ENCODE data around the gene GMDS.

Gene GMDS

DNA sequence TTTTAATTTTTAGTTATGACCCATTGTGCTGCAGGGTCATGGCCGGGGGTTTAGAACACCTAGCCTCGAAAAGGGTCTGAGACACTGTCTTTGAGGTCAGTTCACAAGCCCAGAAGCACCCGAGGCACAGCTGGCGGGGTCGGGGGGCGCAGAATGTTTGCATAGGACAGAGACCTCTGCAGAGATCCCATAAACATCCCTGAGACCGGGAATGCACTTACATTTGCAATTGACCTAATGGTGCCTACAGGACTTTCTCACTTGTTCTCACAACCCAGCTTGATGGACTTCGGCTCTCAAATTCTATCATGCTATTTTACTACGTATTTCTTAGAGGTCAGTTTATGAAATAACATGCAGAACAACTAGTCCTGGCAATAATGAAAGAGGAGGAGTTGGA, 669.2 kb downstream of the GMDS start:
- DNase-seq, result no peak

DNA sequence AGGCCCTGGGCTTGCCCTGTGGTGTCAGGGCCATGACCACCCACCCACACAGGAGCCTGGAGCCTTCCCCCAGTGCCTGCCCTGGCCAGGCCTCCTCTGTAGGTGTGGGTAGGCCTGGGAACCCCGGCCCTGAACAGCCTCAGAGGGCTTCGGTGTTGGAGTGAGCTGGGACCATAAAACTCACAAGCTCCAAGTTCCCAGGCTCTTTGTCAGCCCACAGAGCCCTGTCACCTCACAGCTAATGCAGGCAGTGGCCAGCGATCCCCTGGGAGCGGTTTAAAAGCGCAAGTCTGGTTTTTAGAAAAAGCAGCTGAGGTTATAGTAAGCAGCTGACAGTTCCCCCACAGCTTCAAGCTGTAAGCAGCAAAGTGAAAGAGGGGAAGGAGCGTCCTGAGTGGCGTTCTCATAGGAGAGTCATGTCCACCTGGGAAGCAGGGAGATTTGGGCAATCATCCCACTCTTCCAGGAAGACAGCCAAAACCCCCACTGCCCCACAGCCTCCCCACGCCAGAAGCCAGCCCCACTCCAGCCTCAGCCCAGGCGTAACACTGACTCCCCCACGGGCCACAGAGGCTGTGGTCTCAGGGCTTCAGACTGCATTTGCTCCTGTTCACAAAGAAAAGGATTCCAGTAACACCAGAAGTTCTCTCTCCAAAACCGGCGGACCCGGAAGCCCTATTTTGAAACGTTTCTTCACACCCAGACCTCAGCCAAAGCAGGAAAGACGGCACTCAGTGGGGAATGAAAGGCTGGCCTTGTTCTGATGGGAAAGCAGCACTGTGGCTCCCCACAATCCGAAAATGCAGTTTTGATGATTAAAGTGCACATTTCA, 670.0 kb downstream of the GMDS start:
- DNase-seq, result no peak

DNA sequence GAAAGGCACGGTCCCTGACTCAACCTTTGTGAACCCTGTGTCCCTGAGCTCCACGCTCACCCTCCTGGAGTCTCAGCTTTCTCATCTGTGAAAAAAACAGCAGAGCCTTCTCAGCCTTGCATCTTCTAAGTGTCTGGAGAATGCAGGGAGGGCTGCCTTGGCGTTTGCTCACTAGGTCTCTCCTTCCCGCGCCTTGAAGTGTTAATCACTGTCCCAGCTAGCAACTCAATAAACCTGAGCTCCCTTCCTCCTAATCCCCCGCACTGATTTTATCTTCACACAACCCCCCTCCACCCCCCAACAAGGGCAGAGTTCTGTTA, 670.6 kb downstream of the GMDS start:
- DNase-seq, result no peak

DNA sequence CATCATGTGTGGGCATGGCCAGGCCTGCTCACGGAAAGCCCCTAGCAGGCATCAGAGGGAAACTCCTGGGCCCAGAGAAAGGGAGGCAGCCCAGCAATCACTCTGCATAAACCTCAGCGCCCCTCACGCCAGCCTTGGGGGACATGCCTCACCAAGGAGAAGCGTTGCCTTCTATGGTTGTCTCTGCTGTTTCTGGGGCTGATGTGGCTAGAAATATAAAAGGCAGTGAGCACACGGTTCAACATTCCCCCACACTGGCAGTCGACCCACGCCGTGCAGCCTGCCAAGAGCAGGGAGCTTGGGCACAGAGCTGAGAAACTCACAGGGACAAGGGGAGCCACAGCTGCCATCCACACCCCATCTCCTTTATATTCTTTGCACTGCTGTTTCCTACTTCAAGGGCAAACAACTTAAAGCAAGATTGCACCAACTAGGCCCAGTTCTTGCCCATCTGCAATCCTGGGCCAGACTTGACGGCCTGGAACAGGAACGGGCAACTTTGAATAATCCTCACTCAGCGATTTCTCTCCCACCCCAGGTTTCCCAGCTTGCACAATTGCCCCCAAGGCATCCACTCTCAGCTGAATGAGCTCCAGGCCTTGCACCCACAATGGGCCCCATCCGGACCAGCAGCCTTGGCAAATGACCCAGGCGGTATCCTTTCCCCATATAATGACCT, 671.2 kb downstream of the GMDS start:
- DNase-seq, result no peak
